Adipose tissue (tissue), 3 donors: ENCODE results near the gene NOTCH1. TPM values are rescaled to one million over a fixed set of nuclear protein-coding genes. Genes with fewer than 3 reads are reported as not detected.
"Not testable (repeated sequence)": the region's sequence is repeated elsewhere in the genome, so short reads cannot be mapped to it uniquely, and the experiment has no call there.

Source experiments
- H3K27ac ChIP-seq: one replicate; pipeline ENCODE4 v1.5.1; 2013; ENCODE audit warnings: low read depth, low read length
- WGBS, 3 donors: extraction: QIAGEN DNeasy Blood & Tissue Kit; methylation state at CpG; one replicate each; pipeline ENCODE4 v1.1.7; 2013; 5-methylcytosine and 5-hydroxymethylcytosine counted together
- polyA plus RNA-seq, 3 donors: library from polyadenylated mRNA; stranded (reverse); fragments of 200-250 nt; gene quantifications; one replicate each; pipeline ENCODE4 v1.2.3, GENCODE V29; 2013
- donor health status: healthy with polysubstance abuse.
- donor health status: Bipolar disorder and iron deficiency.
- donor health status: healthy.

The NOTCH1 gene
- polyA plus RNA-seq, 3 donors: 10.4 to 35.7 (median 25.0) TPM

DNA sequence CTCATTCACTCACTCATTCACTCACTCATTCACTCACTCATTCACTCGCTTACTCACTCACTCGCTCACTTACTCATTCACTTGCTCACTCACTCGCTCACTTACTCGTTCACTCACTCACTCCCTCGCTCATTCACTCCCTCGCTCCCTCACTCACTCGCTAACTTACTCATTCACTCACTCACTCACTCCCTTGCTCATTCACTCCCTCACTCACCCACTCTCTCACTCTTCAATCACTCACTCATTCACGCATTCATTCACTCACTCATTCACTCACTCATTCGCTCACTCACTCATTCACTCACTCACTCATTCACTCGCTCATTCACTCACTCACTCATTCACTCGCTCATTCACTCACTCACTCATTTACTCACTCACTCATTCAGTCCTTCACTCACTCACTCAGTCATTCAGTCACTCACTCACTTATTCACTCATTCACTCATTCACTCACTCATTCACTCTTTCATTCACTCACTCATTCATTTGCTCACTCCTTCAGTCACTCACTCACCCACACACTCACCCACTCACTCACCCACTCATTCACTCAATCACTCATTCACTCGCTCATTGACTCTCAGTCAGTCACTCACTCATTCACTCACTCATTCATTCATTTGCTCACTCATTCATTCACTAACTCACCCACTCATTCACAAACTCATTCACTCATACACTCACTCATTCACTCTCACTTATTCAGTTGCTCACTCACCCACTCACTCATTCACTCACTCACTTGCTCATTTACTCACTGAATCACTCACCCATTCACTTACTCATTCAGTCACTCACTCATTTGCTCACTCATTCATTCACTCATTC is 36.0 kb upstream of the NOTCH1 start:
- 96 to 99% (median 99%) methylated on average over 12 of the region's 12 CpGs for WGBS, 3 donors
- H3K27ac ChIP-seq: no peak overlapping the region

DNA sequence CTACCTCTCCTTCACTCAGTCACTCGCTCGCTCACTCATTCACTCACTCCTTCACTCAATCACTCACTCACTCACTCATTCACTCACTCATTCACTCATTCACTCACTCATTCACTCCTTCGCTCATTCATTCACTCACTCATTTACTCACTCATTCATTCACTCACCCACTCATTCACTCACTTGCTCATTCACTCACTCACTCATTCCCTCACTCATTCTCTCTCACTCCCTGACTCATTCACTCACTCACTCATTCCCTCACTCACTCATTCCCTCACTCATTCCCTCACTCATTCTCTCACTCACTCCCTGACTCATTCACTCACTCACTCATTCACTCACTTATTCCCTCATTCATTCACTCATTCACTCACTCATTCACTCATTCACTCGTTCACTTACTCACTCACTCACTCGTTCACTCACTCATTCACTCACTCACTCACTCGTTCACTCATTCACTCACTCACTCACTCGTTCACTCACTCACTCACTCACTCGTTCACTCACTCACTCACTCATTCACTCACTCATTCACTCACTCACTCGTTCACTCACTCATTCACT is 33.9 kb upstream of the NOTCH1 start:
- not testable (repeated sequence) for H3K27ac ChIP-seq
- WGBS, 3 donors: 87 to 96% (median 87%) methylated on average over 7 to 8 of the region's 9 CpGs

DNA sequence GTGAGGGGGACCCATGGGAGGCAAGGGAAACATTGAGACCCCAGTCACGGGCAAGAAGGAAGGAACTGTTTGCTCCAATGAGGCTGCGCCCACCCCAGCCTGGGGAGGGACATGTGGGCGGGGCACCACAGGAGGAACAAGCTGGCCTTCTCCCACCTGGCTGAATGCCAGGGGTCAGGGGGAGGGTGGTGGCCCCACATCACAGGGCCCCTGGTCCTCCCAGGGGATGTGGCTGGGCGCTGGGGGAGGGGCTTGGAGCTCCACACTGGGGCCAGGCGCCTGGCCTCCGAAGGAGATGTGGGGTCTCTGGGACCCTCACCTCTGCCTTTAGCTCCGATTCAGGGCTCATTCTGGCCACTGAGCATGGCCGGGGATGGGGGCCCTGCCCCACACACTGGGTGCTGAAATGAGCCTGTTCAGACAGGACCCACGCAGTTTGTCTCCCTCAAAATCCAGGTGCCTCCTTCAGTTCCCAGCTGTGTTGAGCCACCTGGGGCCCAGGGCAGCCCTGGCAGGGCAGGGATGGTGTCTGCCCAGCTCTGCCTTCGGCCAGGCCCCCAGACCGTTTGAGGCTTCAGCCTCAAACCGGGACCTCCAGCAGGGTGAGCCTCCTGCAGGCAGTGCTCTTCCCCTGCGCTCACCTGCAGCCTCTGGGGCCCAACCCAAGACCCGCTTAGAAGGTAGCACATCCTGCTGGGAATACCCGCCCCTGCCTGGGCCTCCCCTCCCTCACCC is 33.2 kb upstream of the NOTCH1 start:
- 57 to 74% (median 63%) methylated on average over 15 of the region's 15 CpGs for WGBS, 3 donors
- H3K27ac ChIP-seq: no peak overlapping the region

DNA sequence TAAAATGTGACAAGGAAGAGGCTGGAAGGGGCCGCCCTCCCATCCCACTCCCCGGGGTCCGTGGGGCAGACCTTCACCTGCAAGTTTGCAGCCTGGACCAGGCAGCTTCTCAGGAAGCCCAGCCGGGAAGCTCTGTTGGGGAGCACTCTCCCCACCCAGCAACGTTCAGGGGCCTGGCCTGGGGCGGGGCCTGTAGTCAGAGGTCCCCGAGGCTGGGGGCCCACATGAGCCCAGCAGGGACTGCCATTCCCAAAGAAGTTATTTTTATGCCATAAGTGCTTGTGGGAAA is 32.7 kb upstream of the NOTCH1 start:
- WGBS, 3 donors: 32 to 75% (median 33%) methylated on average over 7 of the region's 7 CpGs
- no peak overlapping the region for H3K27ac ChIP-seq

DNA sequence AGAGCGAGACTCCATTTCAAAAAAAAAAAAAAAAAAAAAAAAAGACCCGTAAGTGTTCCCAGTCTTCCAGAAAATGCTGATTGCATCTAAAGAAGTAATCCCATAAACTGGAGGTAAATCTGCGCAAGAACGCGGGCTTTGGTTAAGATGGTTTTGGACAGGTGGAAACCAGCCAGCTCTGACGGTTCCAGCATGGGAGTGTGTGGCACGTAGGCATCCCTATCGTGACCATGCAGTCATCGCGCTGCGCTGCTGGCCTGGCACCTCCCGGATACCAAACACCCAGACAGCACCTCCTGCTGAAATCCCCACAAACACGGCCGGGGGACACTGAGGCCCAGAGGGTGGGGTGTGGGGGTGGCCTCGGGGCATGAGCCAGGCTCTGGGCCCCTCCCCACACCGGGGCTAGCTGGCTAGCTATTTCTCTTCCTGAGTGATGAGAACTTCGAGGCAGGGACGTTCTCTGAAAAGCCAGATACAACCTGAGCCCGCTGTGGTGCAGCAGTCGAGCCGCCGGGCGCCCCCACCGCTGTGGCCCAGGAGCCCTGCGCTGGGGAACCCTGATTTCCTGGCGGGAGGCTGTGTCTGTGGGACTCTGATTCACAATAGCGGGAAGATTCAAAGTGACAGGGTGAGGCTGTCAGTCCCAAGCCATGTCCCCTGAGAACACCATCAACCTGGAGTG is 32.2 kb upstream of the NOTCH1 start:
- no peak overlapping the region for H3K27ac ChIP-seq
- WGBS, 3 donors: 63 to 82% (median 66%) methylated on average over 26 to 27 of the region's 27 CpGs

DNA sequence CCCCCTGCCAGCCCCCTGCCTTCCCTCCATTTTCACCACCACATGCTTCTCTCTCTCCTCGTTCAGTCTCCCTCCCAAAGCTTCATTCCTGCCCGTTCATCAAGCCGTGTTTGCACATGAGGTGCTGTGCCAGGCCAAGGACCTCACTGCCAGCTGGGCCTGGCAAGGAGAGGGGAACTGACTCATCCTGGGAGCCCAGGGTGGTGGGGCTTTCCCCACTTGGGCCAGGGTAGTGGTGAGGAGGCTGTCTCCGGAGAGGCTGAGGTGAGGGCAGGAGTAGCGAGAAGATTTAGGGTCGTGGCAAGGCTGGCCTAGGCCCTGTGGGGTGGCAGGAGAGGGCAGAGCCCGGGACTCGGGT is 30.4 kb upstream of the NOTCH1 start:
- H3K27ac ChIP-seq: no peak overlapping the region
- 55 to 71% (median 67%) methylated on average over 7 to 8 of the region's 8 CpGs for WGBS, 3 donors

DNA sequence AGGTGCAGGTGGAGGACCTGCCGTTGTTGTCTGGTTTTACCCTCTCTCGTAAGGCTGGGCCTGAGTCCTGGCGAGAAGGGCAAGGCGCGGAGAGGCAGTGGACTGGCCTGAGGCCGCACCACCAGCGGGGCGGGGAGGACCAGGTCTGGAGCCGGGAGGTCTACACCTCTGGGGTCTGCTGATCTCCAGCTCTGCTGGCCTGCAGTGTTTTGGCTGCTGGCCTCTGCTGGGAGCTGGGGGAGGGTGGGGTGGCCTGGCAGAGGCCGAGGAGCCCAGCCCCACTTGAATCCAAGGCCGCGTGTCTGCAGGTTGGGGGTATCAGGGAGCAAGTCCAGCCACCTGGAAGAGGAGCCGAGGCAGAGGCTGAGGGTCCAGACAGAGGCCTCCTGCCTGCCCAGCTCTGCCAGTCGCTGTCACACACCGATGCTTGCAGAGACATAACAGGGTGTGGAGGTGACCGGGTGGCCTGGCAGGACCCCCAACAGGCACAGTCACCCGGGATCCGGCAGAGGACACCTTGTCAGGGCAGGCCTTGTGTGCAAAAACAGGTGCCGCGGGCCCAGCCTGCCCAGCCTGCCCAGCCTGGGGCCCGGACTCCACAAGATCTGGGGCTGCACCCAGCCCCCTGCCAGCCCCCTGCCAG is 29.9 kb upstream of the NOTCH1 start:
- 84 to 88% (median 86%) methylated on average over 20 to 21 of the region's 21 CpGs for WGBS, 3 donors
- H3K27ac ChIP-seq: no peak overlapping the region

DNA sequence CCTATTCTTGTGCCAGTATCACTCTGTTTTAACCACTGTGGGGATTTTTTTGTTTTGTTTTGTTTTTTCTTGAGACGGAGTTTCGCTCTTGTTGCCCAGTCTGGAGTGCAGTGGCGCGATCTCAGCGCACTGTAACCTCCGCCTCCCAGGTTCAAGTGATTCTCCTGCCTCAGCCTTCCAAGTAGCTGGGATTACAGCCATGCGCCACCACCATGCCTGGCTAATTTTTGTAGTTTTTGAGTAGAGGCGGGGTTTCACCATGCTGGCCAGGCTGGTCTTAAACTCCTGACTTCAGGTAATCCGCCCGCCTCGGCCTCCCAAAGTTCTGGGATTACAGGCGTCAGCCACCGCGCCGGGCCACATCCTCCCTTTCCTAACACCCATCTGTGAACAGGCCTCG is 28.8 kb upstream of the NOTCH1 start:
- not testable (repeated sequence) for H3K27ac ChIP-seq
- whole genome bisulfite sequencing, 3 donors: 95 to 98% (median 96%) methylated on average over 16 of the region's 16 CpGs

DNA sequence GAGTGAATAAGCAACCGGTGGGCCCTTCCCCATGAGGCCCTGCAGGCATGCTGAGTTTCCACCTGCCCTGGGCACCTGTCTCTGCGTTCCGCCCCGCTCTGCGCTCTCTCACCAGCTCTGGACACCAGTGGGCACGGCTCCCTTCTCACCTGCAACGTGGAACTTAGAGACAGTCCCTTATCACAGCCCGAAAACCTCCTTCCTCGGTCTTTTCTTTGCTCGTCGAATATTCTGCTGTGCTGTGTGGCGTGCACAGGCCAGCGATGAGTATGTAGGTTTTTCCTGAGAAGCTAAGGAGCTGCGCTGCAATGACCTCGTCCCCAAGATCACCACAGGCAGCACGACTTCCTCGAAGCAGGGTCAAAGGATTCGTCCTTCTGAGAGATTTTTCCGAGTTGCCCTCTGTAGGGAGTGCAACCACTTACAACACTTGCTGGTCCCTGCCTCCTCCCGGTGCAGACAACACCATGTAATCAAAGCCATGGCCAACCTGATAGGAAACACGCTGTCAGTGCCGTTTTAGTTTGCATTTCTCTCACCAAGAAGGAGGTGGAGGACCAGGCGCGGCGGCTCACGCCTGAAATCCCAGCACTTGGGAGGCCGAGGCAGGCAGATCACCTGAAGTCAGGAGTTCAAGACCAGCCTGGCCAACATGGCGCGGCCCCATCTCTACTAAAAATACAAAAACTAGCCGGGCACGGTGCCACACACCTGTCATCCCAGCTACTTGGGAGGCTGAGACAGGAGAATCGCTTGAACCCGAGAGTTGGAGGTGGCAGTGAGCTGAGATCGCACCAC is 27.2 kb upstream of the NOTCH1 start:
- H3K27ac ChIP-seq: no peak overlapping the region
- 87 to 89% (median 87%) methylated on average over 34 of the region's 34 CpGs for WGBS, 3 donors

DNA sequence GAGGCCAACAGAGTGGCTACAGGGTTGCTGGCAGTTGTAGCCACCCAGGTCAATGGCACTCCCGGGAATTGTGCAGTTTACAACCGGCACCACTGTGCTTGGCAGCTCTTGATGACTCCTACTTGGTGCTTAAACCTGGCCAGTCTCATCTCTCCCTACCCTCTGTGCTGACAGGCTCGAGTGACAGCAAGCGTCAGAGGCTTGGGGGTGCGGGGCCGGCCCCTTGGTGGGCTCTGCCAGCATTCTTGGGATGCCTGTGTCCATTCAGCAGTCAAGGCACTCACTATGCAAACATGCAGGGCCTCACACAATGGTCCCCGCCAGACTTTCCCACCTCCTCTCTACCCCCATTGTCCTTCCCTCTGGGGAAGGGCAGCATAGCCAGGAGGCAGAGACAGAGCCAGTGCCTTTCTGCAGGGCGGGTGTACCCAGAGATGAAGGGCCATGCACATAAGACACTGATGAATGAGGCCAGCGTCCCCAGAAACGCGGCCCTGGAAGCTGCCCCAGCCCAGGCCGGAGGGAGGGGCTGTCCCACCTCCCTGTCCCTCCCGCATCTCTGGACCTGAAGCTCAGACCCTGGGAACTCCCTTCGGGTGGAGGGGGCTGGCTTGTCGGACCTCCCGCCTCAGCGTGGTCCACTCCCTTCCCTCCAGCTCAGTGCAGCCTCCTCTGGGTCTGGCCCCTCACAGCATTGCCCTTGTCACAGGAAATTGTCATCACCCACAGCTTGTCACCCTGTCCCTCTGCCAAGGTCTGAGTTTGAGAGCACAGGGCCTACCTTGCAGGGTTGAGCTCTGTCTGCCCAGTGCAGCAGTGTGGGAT is 26.4 kb upstream of the NOTCH1 start:
- H3K27ac ChIP-seq: no peak overlapping the region
- 69 to 74% (median 74%) methylated on average over 17 of the region's 17 CpGs for WGBS, 3 donors

DNA sequence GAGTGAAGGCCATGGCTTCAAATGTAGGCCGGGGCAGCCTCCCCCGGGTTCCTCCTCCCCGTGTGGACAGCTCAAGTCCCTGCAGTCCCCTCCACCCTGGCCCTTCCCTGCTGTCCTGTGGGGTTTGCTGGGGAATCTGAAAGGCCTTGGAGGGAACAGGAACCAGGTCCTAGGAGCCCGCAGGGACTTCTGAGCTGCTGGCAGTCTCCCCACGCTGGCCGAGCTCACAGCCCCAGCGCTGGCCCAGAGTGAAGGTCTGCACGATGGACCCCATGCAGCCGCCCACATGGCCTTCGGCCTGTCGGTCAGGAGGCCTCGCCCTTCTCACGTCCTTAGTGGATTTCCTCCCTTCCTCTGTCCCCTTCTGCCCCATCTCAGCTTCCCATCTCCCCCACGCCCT is 25.7 kb upstream of the NOTCH1 start:
- 60 to 77% (median 68%) methylated on average over 14 of the region's 14 CpGs for WGBS, 3 donors
- H3K27ac ChIP-seq: no peak overlapping the region

DNA sequence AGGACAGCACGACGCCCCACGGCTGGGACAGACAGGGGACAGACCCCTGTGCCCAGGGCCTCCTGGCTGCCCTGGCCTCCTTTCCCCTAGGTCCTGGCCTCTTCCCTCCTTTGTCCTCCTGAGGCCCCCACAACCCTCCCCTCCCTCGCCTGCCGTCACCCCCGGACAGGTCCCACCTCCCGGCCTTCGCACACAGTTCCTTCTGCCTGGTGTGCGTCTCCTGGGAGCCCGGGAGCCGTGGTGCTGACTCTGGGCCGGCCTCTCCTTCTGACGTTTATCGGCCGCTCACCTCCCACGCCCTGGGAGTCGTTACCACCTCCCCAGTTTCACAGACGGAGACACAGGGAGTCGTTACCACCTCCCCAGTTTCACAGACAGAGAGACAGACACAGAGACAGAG is 25.1 kb upstream of the NOTCH1 start:
- 69 to 83% (median 75%) methylated on average over 19 of the region's 19 CpGs for WGBS, 3 donors
- H3K27ac ChIP-seq: no peak overlapping the region

DNA sequence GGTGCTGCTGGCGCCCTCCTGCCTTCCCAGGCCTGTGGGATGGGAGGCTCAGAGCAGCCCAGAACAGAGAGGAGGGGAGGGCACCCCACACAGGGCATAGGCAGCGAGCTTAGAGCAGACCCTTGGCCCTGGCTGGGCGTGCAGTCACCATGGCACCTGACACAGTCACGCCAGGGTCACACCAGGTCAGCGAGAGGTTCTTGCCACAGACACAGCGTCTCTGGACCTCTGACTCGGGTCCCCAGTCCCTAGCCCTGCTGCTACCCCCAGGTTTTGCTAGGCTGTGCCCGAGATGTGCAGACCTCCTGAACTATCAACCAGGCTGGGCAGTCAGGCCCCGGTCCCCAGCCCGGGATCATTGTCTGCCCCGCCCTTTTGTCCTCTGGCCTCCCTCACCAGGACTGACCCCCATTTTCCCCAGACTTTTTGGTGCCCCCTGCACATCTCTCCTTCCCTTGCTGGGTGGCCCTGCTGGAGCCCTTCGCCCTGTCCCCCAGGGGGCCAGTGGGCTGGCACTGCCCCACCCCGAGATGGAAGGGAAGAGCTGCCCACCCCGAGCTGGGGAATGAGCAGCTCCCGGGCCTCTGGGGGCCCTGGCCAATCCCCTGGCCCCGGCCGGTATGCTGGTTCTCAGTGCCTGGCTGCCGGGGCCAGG is 24.5 kb upstream of the NOTCH1 start:
- no peak overlapping the region for H3K27ac ChIP-seq
- WGBS, 3 donors: 88 to 92% (median 91%) methylated on average over 18 of the region's 18 CpGs

DNA sequence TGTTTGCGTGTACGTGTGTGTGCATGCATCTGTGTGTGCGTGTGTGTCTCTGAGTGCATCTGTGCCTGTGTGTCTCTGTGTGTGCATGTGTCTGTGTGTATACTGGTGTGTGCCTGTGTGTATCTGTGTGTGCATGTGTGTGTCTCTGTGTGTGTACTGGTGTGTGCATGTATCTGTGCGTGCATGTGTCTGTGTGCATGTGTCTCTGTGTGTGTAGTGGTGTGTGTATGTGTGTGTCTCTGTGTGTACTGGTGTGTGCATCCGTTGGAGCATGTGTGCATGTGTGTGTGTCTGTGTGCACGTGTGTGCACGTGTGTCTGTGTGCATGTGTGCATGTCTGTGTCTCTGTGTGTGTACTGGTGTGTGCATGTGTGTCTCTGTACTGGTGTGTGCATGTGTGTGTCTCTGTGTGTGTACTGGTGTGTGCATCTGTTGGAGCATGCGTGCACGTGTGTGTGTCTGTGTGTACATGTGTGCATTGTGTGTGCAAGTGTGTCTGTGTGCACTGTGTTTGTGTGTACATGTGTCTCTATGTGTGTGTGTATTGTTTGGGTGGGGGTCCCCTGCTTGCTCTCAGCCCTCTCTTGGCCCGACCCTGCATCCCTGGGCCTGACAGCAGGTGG is 23.8 kb upstream of the NOTCH1 start:
- H3K27ac ChIP-seq: no peak overlapping the region
- 95% methylated on average over 10 of the region's 10 CpGs for WGBS, 3 donors

DNA sequence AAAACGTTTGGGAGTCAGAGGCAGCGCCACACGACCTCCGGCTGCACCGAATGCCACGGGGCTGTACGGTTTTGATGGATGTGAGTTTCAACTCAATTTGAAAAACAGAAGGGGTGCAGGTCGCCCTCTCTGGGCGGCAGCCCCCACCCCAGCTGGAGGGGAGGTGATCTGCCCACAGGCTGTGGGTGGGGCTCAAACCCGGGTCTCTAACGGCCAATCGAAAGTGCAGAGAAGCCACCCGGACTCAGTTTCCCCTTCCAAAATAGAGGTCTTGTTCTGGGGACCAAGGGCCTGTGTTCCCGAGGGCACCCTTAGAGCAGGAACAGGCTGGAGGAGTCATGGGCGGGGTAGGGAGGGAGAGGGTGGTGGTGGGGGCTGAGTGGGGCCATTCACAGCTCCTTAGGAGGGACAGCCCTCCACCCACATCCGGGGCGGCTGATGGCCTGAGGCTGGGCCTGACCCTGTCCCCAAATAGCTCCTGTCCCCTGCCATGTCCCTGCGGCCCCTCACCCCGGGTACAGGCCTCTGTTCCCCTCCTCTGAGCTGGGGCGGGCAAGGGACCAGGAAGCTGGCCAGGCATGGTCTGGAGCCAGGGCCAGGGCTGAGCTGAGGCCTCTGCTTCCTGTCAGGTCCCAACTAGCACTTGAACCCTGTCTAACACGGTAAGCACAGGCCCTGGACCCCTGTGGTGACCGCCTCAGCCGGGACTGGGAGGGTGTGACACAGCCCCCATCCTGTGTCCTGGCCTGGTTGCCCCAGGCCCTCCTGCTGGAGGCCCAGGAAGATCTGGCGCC is 22.6 kb upstream of the NOTCH1 start:
- no peak overlapping the region for H3K27ac ChIP-seq
- WGBS, 3 donors: 60 to 73% (median 71%) methylated on average over 21 to 24 of the region's 24 CpGs
